PFSK-1 (cell line): ENCODE results near the gene CSF1R.

ENCODE experiments used
- POLR2AphosphoS5 ChIP-seq: IDR thresholded peaks from 2 replicates; pipeline ENCODE4 v1.6.1; 2012; ENCODE audit warnings: low read depth, mild to moderate bottlenecking, control low read depth, low read length, moderate library complexity
- TF ChIP-seq, protein P1 (sequence below), 2 experiments: IDR thresholded peaks; 2 replicates each; pipeline versions ENCODE4 v1.6.1 to v1.8.0; 2011 to 2012; ENCODE audit warnings: low read depth in 2 of 2, low read length in 2 of 2, control low read depth in 1 of 2, inconsistent platforms in 1 of 2, mild to moderate bottlenecking in 1 of 2, moderate library complexity in 1 of 2; ENCODE audit not compliant: insufficient read depth in 1 of 2

DNA sequence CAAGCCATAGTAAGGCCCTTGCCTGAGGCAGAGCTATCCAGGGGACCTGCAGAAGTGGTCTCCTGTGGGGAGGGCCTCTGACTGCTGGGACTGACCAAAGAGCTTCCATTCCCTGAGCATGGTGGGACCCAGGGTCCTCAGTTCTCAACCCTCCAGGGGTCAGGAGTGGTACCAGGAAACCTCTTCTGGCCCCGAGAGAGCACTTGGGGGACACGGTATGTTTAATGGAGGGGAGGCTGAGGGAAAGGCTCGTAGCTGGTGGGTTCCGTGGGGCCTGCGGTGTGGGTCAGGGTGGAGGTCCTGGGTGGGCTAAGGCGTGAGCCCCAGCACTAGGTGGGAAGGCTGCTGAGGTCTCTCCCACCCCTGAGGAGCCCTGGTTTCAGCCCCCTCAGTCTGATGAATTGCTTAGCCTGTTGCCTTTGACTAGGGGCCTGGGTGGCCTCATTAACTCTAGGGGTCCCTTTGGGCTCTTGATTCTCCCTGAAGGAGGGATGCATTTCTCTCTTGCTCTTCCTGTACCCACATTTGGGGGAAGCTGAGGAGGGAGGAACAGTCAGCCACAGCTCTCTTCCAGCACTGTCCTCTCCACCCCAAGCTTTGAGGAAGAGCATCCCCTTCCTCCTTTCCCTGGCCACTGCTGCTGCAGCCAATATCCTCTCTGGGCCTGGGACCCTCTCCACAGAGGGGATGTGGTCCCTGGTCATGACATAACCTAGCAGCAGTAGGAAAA is 34.0 kb downstream of the CSF1R start:
- TF ChIP-seq POLR2AphosphoS5: no peak
- TF ChIP-seq, protein P1, sequence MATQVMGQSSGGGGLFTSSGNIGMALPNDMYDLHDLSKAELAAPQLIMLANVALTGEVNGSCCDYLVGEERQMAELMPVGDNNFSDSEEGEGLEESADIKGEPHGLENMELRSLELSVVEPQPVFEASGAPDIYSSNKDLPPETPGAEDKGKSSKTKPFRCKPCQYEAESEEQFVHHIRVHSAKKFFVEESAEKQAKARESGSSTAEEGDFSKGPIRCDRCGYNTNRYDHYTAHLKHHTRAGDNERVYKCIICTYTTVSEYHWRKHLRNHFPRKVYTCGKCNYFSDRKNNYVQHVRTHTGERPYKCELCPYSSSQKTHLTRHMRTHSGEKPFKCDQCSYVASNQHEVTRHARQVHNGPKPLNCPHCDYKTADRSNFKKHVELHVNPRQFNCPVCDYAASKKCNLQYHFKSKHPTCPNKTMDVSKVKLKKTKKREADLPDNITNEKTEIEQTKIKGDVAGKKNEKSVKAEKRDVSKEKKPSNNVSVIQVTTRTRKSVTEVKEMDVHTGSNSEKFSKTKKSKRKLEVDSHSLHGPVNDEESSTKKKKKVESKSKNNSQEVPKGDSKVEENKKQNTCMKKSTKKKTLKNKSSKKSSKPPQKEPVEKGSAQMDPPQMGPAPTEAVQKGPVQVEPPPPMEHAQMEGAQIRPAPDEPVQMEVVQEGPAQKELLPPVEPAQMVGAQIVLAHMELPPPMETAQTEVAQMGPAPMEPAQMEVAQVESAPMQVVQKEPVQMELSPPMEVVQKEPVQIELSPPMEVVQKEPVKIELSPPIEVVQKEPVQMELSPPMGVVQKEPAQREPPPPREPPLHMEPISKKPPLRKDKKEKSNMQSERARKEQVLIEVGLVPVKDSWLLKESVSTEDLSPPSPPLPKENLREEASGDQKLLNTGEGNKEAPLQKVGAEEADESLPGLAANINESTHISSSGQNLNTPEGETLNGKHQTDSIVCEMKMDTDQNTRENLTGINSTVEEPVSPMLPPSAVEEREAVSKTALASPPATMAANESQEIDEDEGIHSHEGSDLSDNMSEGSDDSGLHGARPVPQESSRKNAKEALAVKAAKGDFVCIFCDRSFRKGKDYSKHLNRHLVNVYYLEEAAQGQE (IDR thresholded peaks at IDR 0.05; ENCODE audit: insufficient read depth in 1 of 2, low read depth in 2 of 2, low read length in 2 of 2): no peak
